ENCODE measurements around the gene LBHD2. TPM values are rescaled to one million over a fixed set of nuclear protein-coding genes. Genes with fewer than 3 reads are reported as not detected.
"Not testable (repeated sequence)": the region's sequence is repeated elsewhere in the genome, so short reads cannot be mapped to it uniquely, and the experiment has no call there.

The LBHD2 gene
- total RNA-seq, 2 donors from 2014 or later = not detected

- DNase-seq (no peak), ATAC-seq (replicated peaks in 1 of 2) (no peak)
- H3K27ac Mint-ChIP-seq = no peak overlapping the region
- no peaks in the 10 kb centered on the region for H3K9me3 Mint-ChIP-seq
- peaks cover 15% of the 10 kb centered on the region for H3K4me1 Mint-ChIP-seq (ENCODE audit: low read depth)
- H3K27me3 Mint-ChIP-seq (ENCODE audit: low read depth) = peaks cover 19% of the 10 kb centered on the region
- no peak overlapping the region for H3K4me3 Mint-ChIP-seq
- no peaks in the 10 kb centered on the region for H3K36me3 Mint-ChIP-seq (ENCODE audit: insufficient read depth in 2 of 2)
These were observed 24.1 kb downstream of the LBHD2 start for GRCh38 chr14:103107941-103108748.

GRCh38 chr14:103108749-103109207 lies 24.8 kb downstream of the LBHD2 start:
- peak; percentile 68 to 78 for ATAC-seq (replicated peaks in 1 of 2)
- Mint-ChIP-seq H3K4me3 (peak overlapping the region in 1 of 2 donors; percentile 44), H3K9me3 (no peaks in the 10 kb centered on the region), H3K4me1 (ENCODE audit: low read depth) (peaks cover 15% of the 10 kb centered on the region), H3K27ac (no peak overlapping the region), H3K27me3 (ENCODE audit: low read depth) (peaks cover 14% of the 10 kb centered on the region), H3K36me3 (ENCODE audit: insufficient read depth in 2 of 2) (no peaks in the 10 kb centered on the region)
- peak; percentile 69 to 73 for DNase-seq

GRCh38 chr14:103109535-103110441 lies 25.8 kb downstream of the LBHD2 start:
- H3K36me3 Mint-ChIP-seq (ENCODE audit: insufficient read depth in 2 of 2) = no peaks in the 10 kb centered on the region

GRCh38 chr14:103110681-103111231 lies 26.7 kb downstream of the LBHD2 start:
- peak overlapping the region; percentile 63 for H3K27ac Mint-ChIP-seq
- H3K4me3 Mint-ChIP-seq = no peak overlapping the region
- peaks cover 14% of the 10 kb centered on the region for H3K4me1 Mint-ChIP-seq (ENCODE audit: low read depth)
- DNase-seq (no peak), ATAC-seq (replicated peaks in 1 of 2) (no peak)
- H3K9me3 Mint-ChIP-seq = no peaks in the 10 kb centered on the region
- H3K27me3 Mint-ChIP-seq (ENCODE audit: low read depth) = peaks cover 2% of the 10 kb centered on the region
- H3K36me3 Mint-ChIP-seq (ENCODE audit: insufficient read depth in 2 of 2) = no peaks in the 10 kb centered on the region

More at GRCh38 chr14:103109535-103110441, 25.8 kb downstream of the LBHD2 start:
- ATAC-seq (replicated peaks in 1 of 2) = no peak
- H3K4me3 Mint-ChIP-seq = no peak overlapping the region
- peaks cover 19% of the 10 kb centered on the region for H3K4me1 Mint-ChIP-seq (ENCODE audit: low read depth)
- H3K27me3 Mint-ChIP-seq (ENCODE audit: low read depth) = peaks cover 12% of the 10 kb centered on the region
- no peak for DNase-seq
- no peak overlapping the region for H3K27ac Mint-ChIP-seq
- H3K9me3 Mint-ChIP-seq = no peaks in the 10 kb centered on the region

- no peak for DNase-seq
- Mint-ChIP-seq H3K36me3 (ENCODE audit: insufficient read depth in 2 of 2) (no peaks in the 10 kb centered on the region), H3K27me3 (ENCODE audit: low read depth) (no peaks in the 10 kb centered on the region), H3K4me3 (no peak overlapping the region), H3K27ac (no peak overlapping the region), H3K4me1 (ENCODE audit: low read depth) (peaks cover 14% of the 10 kb centered on the region), H3K9me3 (no peaks in the 10 kb centered on the region)
- ATAC-seq (replicated peaks in 1 of 2) = no peak
These were observed 27.3 kb downstream of the LBHD2 start for GRCh38 chr14:103111232-103111868.

GRCh38 chr14:103112400-103113243 lies 28.6 kb downstream of the LBHD2 start:
- no peak overlapping the region for H3K27ac Mint-ChIP-seq

GRCh38 chr14:103113303-103113702 lies 29.3 kb downstream of the LBHD2 start:
- DNase-seq (no peak), ATAC-seq (replicated peaks in 1 of 2) (no peak)
- Mint-ChIP-seq H3K9me3 (no peaks in the 10 kb centered on the region), H3K4me3 (no peak overlapping the region), H3K4me1 (ENCODE audit: low read depth) (peaks cover 14% of the 10 kb centered on the region), H3K36me3 (ENCODE audit: insufficient read depth in 2 of 2) (no peaks in the 10 kb centered on the region), H3K27ac (no peak overlapping the region), H3K27me3 (ENCODE audit: low read depth) (no peaks in the 10 kb centered on the region)

More at GRCh38 chr14:103112400-103113243, 28.6 kb downstream of the LBHD2 start:
- Mint-ChIP-seq H3K9me3 (no peaks in the 10 kb centered on the region), H3K36me3 (ENCODE audit: insufficient read depth in 2 of 2) (no peaks in the 10 kb centered on the region), H3K4me3 (no peak overlapping the region), H3K4me1 (ENCODE audit: low read depth) (peaks cover 14% of the 10 kb centered on the region), H3K27me3 (ENCODE audit: low read depth) (no peaks in the 10 kb centered on the region)
- DNase-seq = no peak
- no peak for ATAC-seq (replicated peaks in 1 of 2)

- H3K9me3 Mint-ChIP-seq = no peaks in the 10 kb centered on the region
- H3K36me3 Mint-ChIP-seq (ENCODE audit: insufficient read depth in 2 of 2) = no peaks in the 10 kb centered on the region
- H3K27me3 Mint-ChIP-seq (ENCODE audit: low read depth) = no peaks in the 10 kb centered on the region
- no peak overlapping the region for H3K27ac Mint-ChIP-seq
- DNase-seq (no peak), ATAC-seq (replicated peaks in 1 of 2) (no peak)
- H3K4me3 Mint-ChIP-seq = no peak overlapping the region
- H3K4me1 Mint-ChIP-seq (ENCODE audit: low read depth) = peaks cover 12% of the 10 kb centered on the region
These were observed 29.8 kb downstream of the LBHD2 start for GRCh38 chr14:103113774-103114173.

- peak in 1 of 2 donors; percentile 23 for DNase-seq
- ATAC-seq (replicated peaks in 1 of 2) = peak; percentile 51 to 53
- Mint-ChIP-seq H3K27ac (peak overlapping the region; percentile 73), H3K4me3 (peak overlapping the region in 1 of 2 donors; percentile 75)
- not testable (repeated sequence) for H3K27me3 Mint-ChIP-seq (ENCODE audit: low read depth); H3K4me1 Mint-ChIP-seq (ENCODE audit: low read depth); H3K9me3 Mint-ChIP-seq; H3K36me3 Mint-ChIP-seq (ENCODE audit: insufficient read depth in 2 of 2)
These were observed 31.2 kb downstream of the LBHD2 start for GRCh38 chr14:103115086-103115679.

- ATAC-seq (replicated peaks in 1 of 2) = no peak
- Mint-ChIP-seq H3K36me3 (ENCODE audit: insufficient read depth in 2 of 2) (no peaks in the 10 kb centered on the region), H3K4me1 (ENCODE audit: low read depth) (peaks cover 10% of the 10 kb centered on the region), H3K9me3 (no peaks in the 10 kb centered on the region), H3K27ac (no peak overlapping the region), H3K27me3 (ENCODE audit: low read depth) (peaks cover 13% of the 10 kb centered on the region), H3K4me3 (no peak overlapping the region)
- no peak for DNase-seq
These were observed 32.0 kb downstream of the LBHD2 start for GRCh38 chr14:103115845-103116572.

- no peaks in the 10 kb centered on the region for H3K9me3 Mint-ChIP-seq
- peaks cover 10% of the 10 kb centered on the region for H3K4me1 Mint-ChIP-seq (ENCODE audit: low read depth)
- no peaks in the 10 kb centered on the region for H3K36me3 Mint-ChIP-seq (ENCODE audit: insufficient read depth in 2 of 2)
- ATAC-seq (replicated peaks in 1 of 2) = no peak
- peaks cover 20% of the 10 kb centered on the region for H3K27me3 Mint-ChIP-seq (ENCODE audit: low read depth)
- no peak overlapping the region for H3K4me3 Mint-ChIP-seq
- DNase-seq = no peak
- no peak overlapping the region for H3K27ac Mint-ChIP-seq
These were observed 32.6 kb downstream of the LBHD2 start for GRCh38 chr14:103116636-103117035.
